ENCODE data around the gene MCM6. TPM values are rescaled to one million over a fixed set of nuclear protein-coding genes. Genes with fewer than 3 reads are reported as not detected.

Gene MCM6
- total and polyA plus RNA-seq, 8 donors, result 1.8 to 41.1 (median 8.5) TPM

GRCh38 chr2:135825550-135826176, 50.6 kb downstream of the MCM6 start:
- DNase-seq, result peak in 1 of 2 donors; percentile 30
- Histone ChIP-seq H3K4me1 (no peaks in the 10 kb centered on the region), H3K36me3 (no peaks in the 10 kb centered on the region), H3K27ac (no peak overlapping the region), H3K27me3 (no peaks in the 10 kb centered on the region), H3K9me3 (peaks cover 0 to 14% (median 8%) of the 10 kb centered on the region in 4 donors), H3K4me3 (no peak overlapping the region)
- TF ChIP-seq POLR2A (IDR thresholded peaks at IDR 0.05) (no peak), POLR2AphosphoS5 (IDR thresholded peaks at IDR 0.05) (no peak), EP300 (IDR thresholded peaks at IDR 0.05) (no peak)
- TF ChIP-seq, protein P1, sequence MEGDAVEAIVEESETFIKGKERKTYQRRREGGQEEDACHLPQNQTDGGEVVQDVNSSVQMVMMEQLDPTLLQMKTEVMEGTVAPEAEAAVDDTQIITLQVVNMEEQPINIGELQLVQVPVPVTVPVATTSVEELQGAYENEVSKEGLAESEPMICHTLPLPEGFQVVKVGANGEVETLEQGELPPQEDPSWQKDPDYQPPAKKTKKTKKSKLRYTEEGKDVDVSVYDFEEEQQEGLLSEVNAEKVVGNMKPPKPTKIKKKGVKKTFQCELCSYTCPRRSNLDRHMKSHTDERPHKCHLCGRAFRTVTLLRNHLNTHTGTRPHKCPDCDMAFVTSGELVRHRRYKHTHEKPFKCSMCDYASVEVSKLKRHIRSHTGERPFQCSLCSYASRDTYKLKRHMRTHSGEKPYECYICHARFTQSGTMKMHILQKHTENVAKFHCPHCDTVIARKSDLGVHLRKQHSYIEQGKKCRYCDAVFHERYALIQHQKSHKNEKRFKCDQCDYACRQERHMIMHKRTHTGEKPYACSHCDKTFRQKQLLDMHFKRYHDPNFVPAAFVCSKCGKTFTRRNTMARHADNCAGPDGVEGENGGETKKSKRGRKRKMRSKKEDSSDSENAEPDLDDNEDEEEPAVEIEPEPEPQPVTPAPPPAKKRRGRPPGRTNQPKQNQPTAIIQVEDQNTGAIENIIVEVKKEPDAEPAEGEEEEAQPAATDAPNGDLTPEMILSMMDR (IDR thresholded peaks at IDR 0.05), result no peak
- intact Hi-C loops (cut with DNase I; ENCODE audit: low total_unique reads), result no loop called here
- WGBS, 5 donors, result 29 to 35% (median 33%) methylated on average over 4 to 11 of the region's 11 CpGs

GRCh38 chr2:135825131-135825530, 51.1 kb downstream of the MCM6 start:
- Histone ChIP-seq H3K4me3 (no peak overlapping the region), H3K27me3 (no peaks in the 10 kb centered on the region), H3K27ac (no peak overlapping the region), H3K9me3 (peaks cover 0 to 14% (median 8%) of the 10 kb centered on the region in 4 donors), H3K36me3 (no peaks in the 10 kb centered on the region), H3K4me1 (no peaks in the 10 kb centered on the region)
- DNase-seq, result no peak
- no peak for TF ChIP-seq EP300 (IDR thresholded peaks at IDR 0.05)
- TF ChIP-seq, protein P1 (IDR thresholded peaks at IDR 0.05), result no peak
- no peak for TF ChIP-seq POLR2AphosphoS5 (IDR thresholded peaks at IDR 0.05)
- TF ChIP-seq POLR2A (IDR thresholded peaks at IDR 0.05), result no peak
- WGBS, 5 donors, result 77 to 91% (median 78%) methylated on average over 8 to 9 of the region's 9 CpGs
- intact Hi-C loops (cut with DNase I; ENCODE audit: low total_unique reads), result no loop called here

GRCh38 chr2:135822855-135823254, 53.4 kb downstream of the MCM6 start:
- intact Hi-C loops (cut with DNase I; ENCODE audit: low total_unique reads), result no loop called here
- WGBS, 5 donors, result 88 to 95% (median 91%) methylated on average over 1 of the region's 1 CpG
- no peak overlapping the region for H3K27ac ChIP-seq
- no peaks in the 10 kb centered on the region for H3K36me3 ChIP-seq
- H3K27me3 ChIP-seq, result no peaks in the 10 kb centered on the region
- H3K9me3 ChIP-seq, result peaks cover 0 to 14% (median 8%) of the 10 kb centered on the region in 4 donors
- TF ChIP-seq POLR2AphosphoS5 (IDR thresholded peaks at IDR 0.05) (no peak), POLR2A (IDR thresholded peaks at IDR 0.05) (no peak), EP300 (IDR thresholded peaks at IDR 0.05) (no peak)
- TF ChIP-seq, protein P1 (IDR thresholded peaks at IDR 0.05), result no peak
- H3K4me1 ChIP-seq, result no peaks in the 10 kb centered on the region
- DNase-seq, result no peak
- H3K4me3 ChIP-seq, result no peak overlapping the region

DNA sequence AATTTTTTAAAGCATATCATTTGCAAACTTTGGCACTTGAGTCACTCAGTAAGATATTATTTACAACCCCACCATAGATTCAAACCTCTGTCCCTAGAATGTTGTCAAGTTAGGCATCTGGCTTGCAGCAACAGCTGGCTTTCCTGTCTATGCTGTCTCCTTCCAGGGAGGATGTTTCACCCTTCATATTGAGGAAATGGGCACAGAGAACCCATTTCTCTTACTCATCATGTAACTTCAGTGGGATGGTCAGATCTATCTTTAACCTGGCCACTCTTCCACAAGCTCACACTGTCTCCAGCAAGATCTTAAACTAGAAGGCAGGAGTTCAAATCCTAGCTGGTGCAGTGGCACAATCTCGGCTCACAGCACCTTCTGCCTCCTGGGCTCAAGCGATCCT, 55.1 kb downstream of the MCM6 start:
- no peak for DNase-seq
- no peak overlapping the region for H3K27ac ChIP-seq
- no peak for TF ChIP-seq POLR2A (IDR thresholded peaks at IDR 0.05)
- TF ChIP-seq POLR2AphosphoS5 (IDR thresholded peaks at IDR 0.05), result no peak
- TF ChIP-seq, protein P1 (IDR thresholded peaks at IDR 0.05), result no peak
- TF ChIP-seq EP300 (IDR thresholded peaks at IDR 0.05), result no peak
- no peaks in the 10 kb centered on the region for H3K36me3 ChIP-seq
- H3K4me1 ChIP-seq, result no peaks in the 10 kb centered on the region
- WGBS, 5 donors, result 76 to 98% (median 91%) methylated on average over 2 of the region's 2 CpGs
- no peaks in the 10 kb centered on the region for H3K27me3 ChIP-seq
- peaks cover 0 to 14% (median 8%) of the 10 kb centered on the region in 4 donors for H3K9me3 ChIP-seq
- intact Hi-C loops (cut with DNase I; ENCODE audit: low total_unique reads), result no loop called here
- H3K4me3 ChIP-seq, result no peak overlapping the region
